Measurements from ENCODE around the gene ZNF629.

- TF ChIP-seq CTCF (conservative IDR thresholded peaks at IDR 0.05; ENCODE audit: low read depth, low read length) (no peak), USF2 (IDR thresholded peaks at IDR 0.05; ENCODE audit: low read depth, low read length) (no peak), POLR2A (IDR thresholded peaks at IDR 0.05; ENCODE audit: low read depth, low read length) (peak; percentile 43), SMC3 (IDR thresholded peaks at IDR 0.05; ENCODE audit: low read depth, low read length) (no peak), RAD21 (IDR thresholded peaks at IDR 0.05; ENCODE audit: low read length) (no peak), NFE2L2 (IDR thresholded peaks at IDR 0.05; ENCODE audit: low read depth, low read length) (no peak), RCOR1 (IDR thresholded peaks at IDR 0.05; ENCODE audit: insufficient replicate concordance, low read length) (no peak), CHD1 (IDR thresholded peaks at IDR 0.05; ENCODE audit: low read depth, low read length) (no peak), BHLHE40 (IDR thresholded peaks at IDR 0.05; ENCODE audit: low read depth, low read length) (0 out of 2 replicates have a peak, but pooled peaks have one; percentile 6), RFX5 (IDR thresholded peaks at IDR 0.05; ENCODE audit: low read depth, low read length) (no peak), MXI1 (IDR thresholded peaks at IDR 0.05; ENCODE audit: borderline replicate concordance, low read depth, low read length) (peak; percentile 72), ELK1 (IDR thresholded peaks at IDR 0.05; ENCODE audit: borderline replicate concordance, low read depth, low read length) (no peak)
These were observed 680 bp downstream of the ZNF629 start for GRCh38 chr16:30786115-30786935.

Measured in IMR-90 (cell line).